Osteocyte (in vitro differentiated cells): ENCODE data around the gene PPP2R2B. TPM values are rescaled to one million over a fixed set of nuclear protein-coding genes. Genes with fewer than 3 reads are reported as not detected.

Experiments
- DNase-seq: peaks from one replicate; pipeline ENCODE4 v3.0.0; 2021; ENCODE audit warnings: mixed read lengths; ENCODE audit not compliant: unreplicated experiment; ENCODE audit errors: extremely low spot score
- H3K27ac Mint-ChIP-seq: one replicate; pipeline ENCODE4 v1.8.0; 2021; ENCODE audit warnings: mild to moderate bottlenecking, mixed read lengths; ENCODE audit not compliant: unreplicated experiment
- H3K27me3 Mint-ChIP-seq: one replicate; pipeline ENCODE4 v1.8.0; 2021; ENCODE audit warnings: mixed read lengths; ENCODE audit not compliant: unreplicated experiment
- H3K36me3 Mint-ChIP-seq: one replicate; pipeline ENCODE4 v1.8.0; 2021; ENCODE audit warnings: mixed read lengths; ENCODE audit not compliant: unreplicated experiment
- H3K4me1 Mint-ChIP-seq: one replicate; pipeline ENCODE4 v1.8.0; 2021; ENCODE audit warnings: mixed read lengths; ENCODE audit not compliant: unreplicated experiment
- H3K4me3 Mint-ChIP-seq: one replicate; pipeline ENCODE4 v1.8.0; 2021; ENCODE audit warnings: mild to moderate bottlenecking, moderate library complexity, mixed read lengths; ENCODE audit not compliant: unreplicated experiment
- H3K9me3 Mint-ChIP-seq: one replicate; pipeline ENCODE4 v1.8.0; 2021; ENCODE audit warnings: mixed read lengths; ENCODE audit not compliant: unreplicated experiment
- CTCF ChIP-seq: fragments of 200-600 bp; sonication (generic); IDR thresholded peaks from 2 replicates; pipeline ENCODE4 v1.5.0; 2021; ENCODE audit warnings: antibody characterized with exemption, mild to moderate bottlenecking, moderate library complexity
- total RNA-seq: library from RNA; stranded (reverse); gene quantifications from 2 replicates; pipeline ENCODE4 v1.2.1, GENCODE V29; 2021

Gene PPP2R2B
- total RNA-seq, 1 donor from 2014 or later = not detected

- H3K9me3 Mint-ChIP-seq = no peaks in the 10 kb centered on the region
- no peaks in the 10 kb centered on the region for H3K27me3 Mint-ChIP-seq
- no peak overlapping the region for H3K27ac Mint-ChIP-seq
- H3K4me3 Mint-ChIP-seq = no peak overlapping the region
- DNase-seq = no peak
- TF ChIP-seq CTCF = no peak
- peaks cover 13% of the 10 kb centered on the region for H3K4me1 Mint-ChIP-seq
- H3K36me3 Mint-ChIP-seq = no peaks in the 10 kb centered on the region
Measured at GRCh38 chr5:146726891-146727290, 151.7 kb downstream of the PPP2R2B start.

- no peak for DNase-seq
- no peak for TF ChIP-seq CTCF
- Mint-ChIP-seq H3K27ac (no peak overlapping the region), H3K4me1 (peaks cover 6% of the 10 kb centered on the region), H3K9me3 (no peaks in the 10 kb centered on the region), H3K27me3 (no peaks in the 10 kb centered on the region), H3K4me3 (no peak overlapping the region), H3K36me3 (no peaks in the 10 kb centered on the region)
Measured at GRCh38 chr5:146726020-146726419, 152.5 kb downstream of the PPP2R2B start.

- Mint-ChIP-seq H3K9me3 (no peaks in the 10 kb centered on the region), H3K27me3 (no peaks in the 10 kb centered on the region), H3K36me3 (no peaks in the 10 kb centered on the region), H3K4me1 (peaks cover 6% of the 10 kb centered on the region), H3K4me3 (no peak overlapping the region), H3K27ac (no peak overlapping the region)
- TF ChIP-seq CTCF = no peak
- DNase-seq = no peak
Measured at GRCh38 chr5:146725025-146725424, 153.5 kb downstream of the PPP2R2B start.

GRCh38 chr5:146722361-146722779, 156.2 kb downstream of the PPP2R2B start:
- no peak for DNase-seq
- Mint-ChIP-seq H3K27me3 (peaks cover 4% of the 10 kb centered on the region), H3K27ac (no peak overlapping the region), H3K36me3 (no peaks in the 10 kb centered on the region), H3K4me1 (peaks cover 6% of the 10 kb centered on the region), H3K9me3 (no peaks in the 10 kb centered on the region), H3K4me3 (no peak overlapping the region)
- TF ChIP-seq CTCF = no peak

GRCh38 chr5:146721073-146721815, 157.3 kb downstream of the PPP2R2B start:
- Mint-ChIP-seq H3K27me3 (peaks cover 7% of the 10 kb centered on the region), H3K27ac (no peak overlapping the region), H3K9me3 (no peaks in the 10 kb centered on the region), H3K36me3 (no peaks in the 10 kb centered on the region), H3K4me1 (peaks cover 6% of the 10 kb centered on the region), H3K4me3 (no peak overlapping the region)
- no peak for DNase-seq
- TF ChIP-seq CTCF = no peak
